ENCODE measurements around the gene TACC3.

Gene TACC3

DNA sequence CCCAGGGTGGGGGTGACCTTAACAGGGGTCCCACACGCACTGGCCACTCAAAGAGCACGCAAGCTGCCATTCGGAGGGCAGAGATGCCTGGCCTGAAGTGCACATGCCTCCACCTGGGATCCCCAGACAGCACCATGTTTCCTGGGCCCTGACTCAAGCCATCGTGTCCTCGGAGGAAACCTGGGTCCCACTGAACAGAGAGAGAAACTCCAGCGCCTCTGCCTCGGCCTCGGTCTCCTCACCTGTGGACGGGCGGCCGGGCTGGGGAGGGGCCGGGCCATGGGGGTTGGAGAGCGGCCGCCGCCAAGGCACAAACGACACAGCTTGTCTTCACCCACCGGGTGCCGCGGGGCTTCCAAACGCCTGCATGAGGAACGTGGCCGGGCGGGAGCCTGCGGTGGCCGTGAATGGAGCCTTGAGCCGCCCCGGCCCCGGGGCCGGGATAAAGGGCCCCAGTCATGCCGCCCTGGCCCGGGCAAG, 41.8 kb downstream of the TACC3 start:
- 39% methylated on average over 19 of the region's 31 CpGs for WGBS (ENCODE audit: insufficient coverage)
- ChIA-PET CTCF (interaction anchor here (1.1 to 3.5 kb wide), 4 partner anchors 16 to 137 kb away, joined by 3 to 23 read pairs (median 7); no protein-coding TSS in a partner anchor), POLR2A (interaction anchor here (0.6 kb wide), 1 partner anchor 22 kb away, joined by 4 read pairs; no protein-coding TSS in a partner anchor)
- peak overlapping the region in 1 of 7 experiments; percentile 45 for H3K4me3 ChIP-seq (ENCODE audit: control insufficient read depth in 1 of 7, extremely low read depth in 1 of 7, insufficient read depth in 4 of 7, low read depth in 2 of 7, low read length in 6 of 7)
- H3K27ac ChIP-seq (ENCODE audit: insufficient read depth in 1 of 2, low read depth in 1 of 2, low read length in 2 of 2, poor library complexity in 1 of 2, severe bottlenecking in 2 of 2), result no peak overlapping the region
- DNase-seq, result no peak
- no peaks in the 10 kb centered on the region for H3K9me3 ChIP-seq (ENCODE audit: control extremely low read depth in 1 of 5, control insufficient read depth in 4 of 5, insufficient read depth in 2 of 5, low read depth in 1 of 5, low read length in 4 of 5)
- no peaks in the 10 kb centered on the region for H3K36me3 ChIP-seq (ENCODE audit: control insufficient read depth in 4 of 4, insufficient read depth in 4 of 4, low read length in 3 of 4)
- peaks cover 0 to 38% (median 28%) of the 10 kb centered on the region in 4 experiments for H3K4me1 ChIP-seq (ENCODE audit: control extremely low read depth in 1 of 4, control insufficient read depth in 4 of 4, insufficient read depth in 4 of 4, low read length in 3 of 4)
- peaks cover 0 to 8% (median 0%) of the 10 kb centered on the region in 5 experiments for H3K27me3 ChIP-seq (replicated peaks in 2 of 5; ENCODE audit: control insufficient read depth in 4 of 5, insufficient read depth in 5 of 5, low read length in 4 of 5)

DNA sequence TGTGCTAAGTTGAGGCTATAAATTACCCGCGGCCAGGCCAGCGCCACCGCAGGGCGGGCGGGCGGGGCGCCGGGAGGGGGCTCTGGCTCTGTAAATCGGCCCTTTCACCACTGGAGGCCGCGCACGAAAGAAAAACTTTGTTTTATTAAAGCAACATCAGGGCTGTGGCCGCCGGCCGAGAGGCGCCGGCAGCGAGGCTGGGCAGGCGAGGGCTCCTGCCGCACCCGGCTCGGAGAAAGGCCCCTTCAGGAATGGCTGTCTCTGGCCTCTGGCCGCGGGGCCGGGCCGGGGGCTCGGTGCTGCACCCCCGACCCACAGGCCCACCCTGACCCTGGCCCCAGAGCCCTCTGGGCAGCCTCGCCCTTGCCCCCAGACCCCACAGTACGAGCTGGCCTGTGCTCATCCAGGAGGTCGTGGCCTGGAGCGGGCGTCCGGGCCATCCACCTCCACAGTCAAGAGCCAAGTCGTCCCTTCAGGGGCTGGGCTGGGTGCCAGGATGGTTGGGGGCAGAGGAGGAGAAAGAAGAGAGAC, 42.3 kb downstream of the TACC3 start:
- no peaks in the 10 kb centered on the region for H3K9me3 ChIP-seq (ENCODE audit: control extremely low read depth in 1 of 5, control insufficient read depth in 4 of 5, insufficient read depth in 2 of 5, low read depth in 1 of 5, low read length in 4 of 5)
- peaks cover 0 to 12% (median 0%) of the 10 kb centered on the region in 5 experiments for H3K27me3 ChIP-seq (replicated peaks in 2 of 5; ENCODE audit: control insufficient read depth in 4 of 5, insufficient read depth in 5 of 5, low read length in 4 of 5)
- ChIA-PET CTCF (interaction anchor here (0.7 to 3.5 kb wide), 9 partner anchors 15 to 136 kb away, joined by 3 to 23 read pairs (median 4); no protein-coding TSS in a partner anchor), POLR2A (no interaction called here)
- 2% methylated on average over 24 of the region's 36 CpGs for WGBS (ENCODE audit: insufficient coverage)
- no peaks in the 10 kb centered on the region for H3K36me3 ChIP-seq (ENCODE audit: control insufficient read depth in 4 of 4, insufficient read depth in 4 of 4, low read length in 3 of 4)
- peaks cover 0 to 38% (median 31%) of the 10 kb centered on the region in 4 experiments for H3K4me1 ChIP-seq (ENCODE audit: control extremely low read depth in 1 of 4, control insufficient read depth in 4 of 4, insufficient read depth in 4 of 4, low read length in 3 of 4)
- H3K27ac ChIP-seq (ENCODE audit: insufficient read depth in 1 of 2, low read depth in 1 of 2, low read length in 2 of 2, poor library complexity in 1 of 2, severe bottlenecking in 2 of 2), result no peak overlapping the region
- peak overlapping the region in 3 of 7 experiments; percentile 46 to 54 (median 48) for H3K4me3 ChIP-seq (ENCODE audit: control insufficient read depth in 1 of 7, extremely low read depth in 1 of 7, insufficient read depth in 4 of 7, low read depth in 2 of 7, low read length in 6 of 7)
- peak; percentile 39 to 64 (median 61) for DNase-seq

DNA sequence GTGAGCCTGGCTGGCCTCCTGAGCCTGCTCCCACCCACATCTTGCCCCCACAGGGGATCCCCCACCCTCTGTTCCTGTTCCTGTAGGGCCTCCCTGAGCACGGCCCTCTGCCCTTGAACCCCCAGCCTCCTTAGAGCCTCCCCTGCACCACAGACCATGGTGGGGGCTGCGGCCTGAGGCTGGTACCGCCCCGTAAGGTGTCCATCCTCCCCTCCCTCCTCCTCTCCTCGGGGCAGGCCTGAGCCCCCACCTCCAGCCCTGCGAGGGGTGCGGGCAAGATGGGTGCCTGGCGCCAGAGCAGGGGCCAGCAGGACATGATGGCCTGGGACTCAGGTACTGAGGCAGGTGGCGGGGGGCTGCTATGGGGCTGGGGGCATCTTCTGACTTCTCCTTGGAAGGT, 43.3 kb downstream of the TACC3 start:
- ChIA-PET POLR2A (interaction anchor here (0.8 kb wide), 1 partner anchor 28 kb away, joined by 3 read pairs; no protein-coding TSS in a partner anchor), CTCF (interaction anchor here (0.6 to 3.5 kb wide), 7 partner anchors 18 to 134 kb away, joined by 3 to 23 read pairs (median 4); no protein-coding TSS in a partner anchor)
- no peak overlapping the region for H3K4me3 ChIP-seq (ENCODE audit: control insufficient read depth in 1 of 7, extremely low read depth in 1 of 7, insufficient read depth in 4 of 7, low read depth in 2 of 7, low read length in 6 of 7)
- H3K36me3 ChIP-seq (ENCODE audit: control insufficient read depth in 4 of 4, insufficient read depth in 4 of 4, low read length in 3 of 4), result no peaks in the 10 kb centered on the region
- H3K27me3 ChIP-seq (replicated peaks in 2 of 5; ENCODE audit: control insufficient read depth in 4 of 5, insufficient read depth in 5 of 5, low read length in 4 of 5), result peaks cover 0 to 12% (median 0%) of the 10 kb centered on the region in 5 experiments
- H3K9me3 ChIP-seq (ENCODE audit: control extremely low read depth in 1 of 5, control insufficient read depth in 4 of 5, insufficient read depth in 2 of 5, low read depth in 1 of 5, low read length in 4 of 5), result no peaks in the 10 kb centered on the region
- peaks cover 0 to 46% (median 40%) of the 10 kb centered on the region in 4 experiments for H3K4me1 ChIP-seq (ENCODE audit: control extremely low read depth in 1 of 4, control insufficient read depth in 4 of 4, insufficient read depth in 4 of 4, low read length in 3 of 4)
- DNase-seq, result no peak
- H3K27ac ChIP-seq (ENCODE audit: insufficient read depth in 1 of 2, low read depth in 1 of 2, low read length in 2 of 2, poor library complexity in 1 of 2, severe bottlenecking in 2 of 2), result no peak overlapping the region
- 87% methylated on average over 5 of the region's 9 CpGs for WGBS (ENCODE audit: insufficient coverage)

DNA sequence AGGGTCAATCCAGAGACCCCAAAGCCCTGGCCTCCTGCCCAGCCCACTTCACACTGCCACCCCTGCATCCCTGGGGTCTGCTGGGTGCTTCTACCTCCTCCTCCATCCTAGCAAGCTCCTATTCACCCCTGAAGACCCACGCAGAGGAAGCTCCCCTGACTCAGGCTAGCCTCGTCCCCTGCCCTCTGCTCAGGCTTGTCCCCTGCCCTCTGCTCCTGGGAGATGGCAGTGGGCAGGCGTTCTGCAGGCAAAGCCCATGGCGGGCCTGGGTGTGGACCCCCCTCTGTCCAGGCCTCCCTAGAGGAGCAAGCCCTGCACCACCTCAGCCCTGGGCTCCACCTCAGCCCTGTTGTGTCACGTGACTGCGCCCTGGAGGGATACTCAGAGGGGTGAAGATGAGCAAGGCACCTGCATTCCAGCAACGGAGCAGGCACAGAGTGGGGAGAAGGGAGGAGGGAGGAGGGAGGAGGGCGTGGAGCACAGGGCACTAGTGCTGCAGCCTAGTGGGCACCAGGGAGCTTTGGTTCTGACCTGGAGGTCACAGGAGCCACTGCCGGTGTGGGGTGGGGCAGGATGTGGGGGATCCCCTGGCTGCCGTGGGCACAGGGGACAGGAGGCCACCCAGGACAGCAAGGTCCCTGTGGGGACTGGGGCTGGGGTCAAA, 44.2 kb downstream of the TACC3 start:
- Histone ChIP-seq H3K27me3 (replicated peaks in 2 of 5; ENCODE audit: control insufficient read depth in 4 of 5, insufficient read depth in 5 of 5, low read length in 4 of 5) (peaks cover 0 to 12% (median 0%) of the 10 kb centered on the region in 5 experiments), H3K9me3 (ENCODE audit: control extremely low read depth in 1 of 5, control insufficient read depth in 4 of 5, insufficient read depth in 2 of 5, low read depth in 1 of 5, low read length in 4 of 5) (no peaks in the 10 kb centered on the region), H3K4me1 (ENCODE audit: control extremely low read depth in 1 of 4, control insufficient read depth in 4 of 4, insufficient read depth in 4 of 4, low read length in 3 of 4) (peaks cover 0 to 46% (median 39%) of the 10 kb centered on the region in 4 experiments), H3K4me3 (ENCODE audit: control insufficient read depth in 1 of 7, extremely low read depth in 1 of 7, insufficient read depth in 4 of 7, low read depth in 2 of 7, low read length in 6 of 7) (no peak overlapping the region), H3K27ac (ENCODE audit: insufficient read depth in 1 of 2, low read depth in 1 of 2, low read length in 2 of 2, poor library complexity in 1 of 2, severe bottlenecking in 2 of 2) (no peak overlapping the region), H3K36me3 (ENCODE audit: control insufficient read depth in 4 of 4, insufficient read depth in 4 of 4, low read length in 3 of 4) (no peaks in the 10 kb centered on the region)
- CTCF ChIA-PET, result interaction anchor here (0.6 to 1.3 kb wide), 3 partner anchors 9 to 33 kb away, joined by 3 read pairs; no protein-coding TSS in a partner anchor
- POLR2A ChIA-PET, result no interaction called here
- no peak for DNase-seq
- 88% methylated on average over 9 of the region's 10 CpGs for WGBS (ENCODE audit: insufficient coverage)

DNA sequence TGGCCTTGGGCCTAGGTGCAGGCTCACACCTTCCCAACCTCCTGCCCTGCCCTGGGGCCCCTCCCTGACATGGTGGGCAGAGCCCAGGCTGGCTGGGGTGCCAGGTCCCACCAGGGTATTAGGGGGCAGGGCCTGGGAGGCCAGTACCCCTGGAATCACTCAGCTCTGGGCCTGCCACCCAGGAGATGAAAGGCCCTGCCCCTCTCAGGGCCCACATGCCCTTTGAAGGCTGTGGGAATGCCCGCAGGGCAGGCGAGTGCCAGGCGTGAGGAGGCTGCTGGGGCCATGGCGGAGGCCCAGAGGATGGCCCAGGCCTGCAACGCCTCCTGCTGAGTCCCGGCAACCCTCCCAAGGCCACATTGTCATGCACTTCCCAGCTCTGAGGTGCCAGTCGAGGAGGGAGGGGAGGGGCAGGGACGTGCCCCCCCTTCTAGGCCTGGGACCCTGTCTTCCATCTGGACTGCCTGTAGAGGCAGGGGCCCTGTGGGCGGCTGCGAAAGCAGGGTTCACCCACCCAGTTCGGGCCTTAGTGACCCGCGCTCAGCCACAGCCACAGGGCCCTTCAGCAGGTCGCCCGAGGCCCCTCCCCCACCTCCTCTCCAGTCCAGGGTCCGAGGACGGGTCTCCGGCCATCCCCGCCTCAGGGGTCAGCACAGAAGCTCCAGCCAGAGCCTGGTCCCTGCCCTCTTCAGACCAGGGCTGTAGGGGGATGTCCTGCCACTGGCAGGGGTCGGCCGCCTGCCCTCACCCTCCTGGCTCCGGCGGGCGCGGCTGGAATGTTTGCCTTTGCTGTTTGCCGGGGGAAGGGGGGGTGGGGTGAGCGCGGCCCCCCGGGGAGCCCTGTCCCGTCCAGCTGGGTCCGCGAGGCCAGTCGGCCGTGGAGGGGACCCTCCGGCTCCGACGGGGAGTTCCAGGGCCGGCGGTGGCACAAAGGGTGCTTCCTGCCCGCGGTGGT, 45.1 kb downstream of the TACC3 start:
- DNase-seq, result no peak
- Histone ChIP-seq H3K4me1 (ENCODE audit: control extremely low read depth in 1 of 4, control insufficient read depth in 4 of 4, insufficient read depth in 4 of 4, low read length in 3 of 4) (peaks cover 0 to 53% (median 45%) of the 10 kb centered on the region in 4 experiments), H3K27ac (ENCODE audit: insufficient read depth in 1 of 2, low read depth in 1 of 2, low read length in 2 of 2, poor library complexity in 1 of 2, severe bottlenecking in 2 of 2) (no peak overlapping the region), H3K36me3 (ENCODE audit: control insufficient read depth in 4 of 4, insufficient read depth in 4 of 4, low read length in 3 of 4) (no peaks in the 10 kb centered on the region), H3K4me3 (ENCODE audit: control insufficient read depth in 1 of 7, extremely low read depth in 1 of 7, insufficient read depth in 4 of 7, low read depth in 2 of 7, low read length in 6 of 7) (no peak overlapping the region), H3K27me3 (replicated peaks in 2 of 5; ENCODE audit: control insufficient read depth in 4 of 5, insufficient read depth in 5 of 5, low read length in 4 of 5) (peaks cover 0 to 12% (median 0%) of the 10 kb centered on the region in 5 experiments), H3K9me3 (ENCODE audit: control extremely low read depth in 1 of 5, control insufficient read depth in 4 of 5, insufficient read depth in 2 of 5, low read depth in 1 of 5, low read length in 4 of 5) (no peaks in the 10 kb centered on the region)
- ChIA-PET CTCF (interaction anchor here (1.3 kb wide), 1 partner anchor 19 kb away, joined by 3 read pairs; no protein-coding TSS in a partner anchor), POLR2A (no interaction called here)
- WGBS (ENCODE audit: insufficient coverage), result 72% methylated on average over 14 of the region's 41 CpGs

DNA sequence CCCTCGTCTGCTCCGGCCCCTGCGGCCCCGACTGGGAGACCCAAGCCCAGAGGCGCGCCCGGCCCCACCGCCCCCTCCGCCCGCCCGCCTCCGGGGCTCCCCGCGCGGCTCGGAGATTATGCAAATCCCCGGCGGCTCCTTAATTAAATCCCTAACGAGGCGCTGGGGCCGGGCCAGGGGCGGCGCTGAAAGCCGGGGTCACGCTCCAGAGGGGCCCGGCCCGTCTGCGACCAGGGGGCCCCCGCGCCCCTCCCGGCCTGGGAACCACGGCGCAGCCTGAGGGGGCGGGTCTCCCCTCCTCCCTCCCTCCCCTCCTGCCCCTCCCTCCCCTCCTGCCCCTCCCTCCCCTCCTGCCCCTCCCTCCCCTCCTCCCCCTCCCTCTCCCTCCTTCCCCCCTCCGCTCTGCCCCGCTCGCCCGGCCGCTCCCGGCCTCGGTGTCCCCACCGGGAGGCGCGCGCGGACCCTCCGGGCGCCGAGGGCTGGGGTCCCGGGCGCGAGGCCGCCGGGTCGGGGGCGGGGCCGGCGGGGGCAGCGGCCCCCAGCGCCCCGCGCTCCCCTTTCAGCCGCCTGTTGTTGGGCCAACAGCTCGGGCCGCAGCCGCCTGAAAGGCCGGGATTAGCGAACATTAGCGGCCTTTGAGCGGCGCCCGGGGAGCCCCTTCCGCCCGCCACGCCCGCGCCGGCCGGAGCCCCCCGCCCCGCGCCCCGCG, 45.9 kb downstream of the TACC3 start:
- H3K36me3 ChIP-seq (ENCODE audit: control insufficient read depth in 4 of 4, insufficient read depth in 4 of 4, low read length in 3 of 4), result no peaks in the 10 kb centered on the region
- ChIA-PET CTCF (interaction anchor here (1.2 to 1.4 kb wide), 2 partner anchors 19 to 20 kb away, joined by 4 to 7 read pairs; no protein-coding TSS in a partner anchor), POLR2A (no interaction called here)
- 4% methylated on average over 37 of the region's 84 CpGs for WGBS (ENCODE audit: insufficient coverage)
- H3K27ac ChIP-seq (ENCODE audit: insufficient read depth in 1 of 2, low read depth in 1 of 2, low read length in 2 of 2, poor library complexity in 1 of 2, severe bottlenecking in 2 of 2), result no peak overlapping the region
- no peaks in the 10 kb centered on the region for H3K9me3 ChIP-seq (ENCODE audit: control extremely low read depth in 1 of 5, control insufficient read depth in 4 of 5, insufficient read depth in 2 of 5, low read depth in 1 of 5, low read length in 4 of 5)
- peak overlapping the region in 4 of 7 experiments; percentile 32 to 54 (median 44) for H3K4me3 ChIP-seq (ENCODE audit: control insufficient read depth in 1 of 7, extremely low read depth in 1 of 7, insufficient read depth in 4 of 7, low read depth in 2 of 7, low read length in 6 of 7)
- DNase-seq, result no peak
- peaks cover 0 to 61% (median 53%) of the 10 kb centered on the region in 4 experiments for H3K4me1 ChIP-seq (ENCODE audit: control extremely low read depth in 1 of 4, control insufficient read depth in 4 of 4, insufficient read depth in 4 of 4, low read length in 3 of 4)
- peaks cover 0 to 12% (median 0%) of the 10 kb centered on the region in 5 experiments for H3K27me3 ChIP-seq (replicated peaks in 2 of 5; ENCODE audit: control insufficient read depth in 4 of 5, insufficient read depth in 5 of 5, low read length in 4 of 5)
